ENCODE measurements around the gene ACTR8. TPM values are rescaled to one million over a fixed set of nuclear protein-coding genes. Genes with fewer than 3 reads are reported as not detected.
"Not testable (repeated sequence)": the region's sequence is repeated elsewhere in the genome, so short reads cannot be mapped to it uniquely, and the experiment has no call there.

Gene ACTR8, protein sequence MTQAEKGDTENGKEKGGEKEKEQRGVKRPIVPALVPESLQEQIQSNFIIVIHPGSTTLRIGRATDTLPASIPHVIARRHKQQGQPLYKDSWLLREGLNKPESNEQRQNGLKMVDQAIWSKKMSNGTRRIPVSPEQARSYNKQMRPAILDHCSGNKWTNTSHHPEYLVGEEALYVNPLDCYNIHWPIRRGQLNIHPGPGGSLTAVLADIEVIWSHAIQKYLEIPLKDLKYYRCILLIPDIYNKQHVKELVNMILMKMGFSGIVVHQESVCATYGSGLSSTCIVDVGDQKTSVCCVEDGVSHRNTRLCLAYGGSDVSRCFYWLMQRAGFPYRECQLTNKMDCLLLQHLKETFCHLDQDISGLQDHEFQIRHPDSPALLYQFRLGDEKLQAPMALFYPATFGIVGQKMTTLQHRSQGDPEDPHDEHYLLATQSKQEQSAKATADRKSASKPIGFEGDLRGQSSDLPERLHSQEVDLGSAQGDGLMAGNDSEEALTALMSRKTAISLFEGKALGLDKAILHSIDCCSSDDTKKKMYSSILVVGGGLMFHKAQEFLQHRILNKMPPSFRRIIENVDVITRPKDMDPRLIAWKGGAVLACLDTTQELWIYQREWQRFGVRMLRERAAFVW
- total RNA-seq (2014; rRNA removed; shearing (Covaris generic)) = 15.1 and 15.2 TPM in 2 replicates
- 7.7 and 10.2 TPM in 2 replicates for polyA plus RNA-seq (2014; cell fraction: nucleus; rRNA removed)

GRCh38 chr3:53881691-53882593 is at the start of gene ACTR8:
Gene ACTR8, minus strand, starts transcription at chr3:53882152. Its CDS starts 51 bp downstream, at chr3:53882101.
- peak; percentile 65 for DNase-seq (ENCODE audit: extremely low read depth, low read depth)

- not testable (repeated sequence) for DNase-seq (ENCODE audit: extremely low read depth, low read depth)
These were observed 45.4 kb upstream of the ACTR8 start for GRCh38 chr3:53927208-53927872.

DNA sequence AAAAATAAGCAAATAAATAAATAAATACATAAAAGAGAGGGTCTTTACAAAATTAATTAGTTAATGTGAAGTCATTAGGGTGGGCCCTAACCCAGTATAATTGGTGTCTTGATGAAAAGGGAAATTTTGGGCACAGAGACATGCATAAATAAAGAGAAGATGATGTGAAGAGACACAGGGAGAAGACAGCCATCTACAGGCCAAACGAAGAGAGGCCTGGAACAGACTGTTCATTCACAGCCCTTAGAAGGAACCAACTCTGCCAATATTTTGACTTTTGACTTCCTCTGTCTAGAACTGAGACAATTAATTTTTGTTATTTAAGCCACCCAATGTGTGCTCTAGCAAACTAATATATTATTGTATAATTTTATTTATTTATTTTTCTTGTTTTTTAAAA is 39.3 kb upstream of the ACTR8 start:
- peak; percentile 8 for DNase-seq (ENCODE audit: extremely low read depth, low read depth)

GRCh38 chr3:53919741-53920140 is 37.8 kb upstream of the ACTR8 start:
- DNase-seq (ENCODE audit: extremely low read depth, low read depth) = no peak

- DNase-seq (ENCODE audit: extremely low read depth, low read depth) = no peak
These were observed 31.4 kb upstream of the ACTR8 start for GRCh38 chr3:53913401-53913800.

DNA sequence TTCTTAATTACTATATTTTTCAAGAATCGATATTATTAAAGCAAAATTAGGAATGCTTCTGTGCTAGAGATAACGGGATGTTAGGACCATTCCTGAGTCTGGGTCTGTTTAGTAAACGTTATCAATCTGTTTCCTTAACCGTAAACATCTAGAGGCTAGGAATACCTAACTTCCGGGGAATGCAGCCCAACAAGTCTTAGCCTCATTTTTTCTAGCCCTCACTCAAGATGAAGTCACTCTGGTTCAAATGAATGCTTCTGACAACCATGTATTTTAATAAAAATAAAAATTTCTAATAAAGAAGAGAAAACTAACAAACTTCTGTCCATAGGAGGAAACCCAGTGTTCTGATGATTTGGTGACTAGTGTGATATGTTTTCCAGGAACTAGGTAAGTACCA is 20.8 kb upstream of the ACTR8 start:
- DNase-seq (ENCODE audit: extremely low read depth, low read depth) = no peak

GRCh38 chr3:53902067-53902466 is 20.1 kb upstream of the ACTR8 start:
- DNase-seq (ENCODE audit: extremely low read depth, low read depth) = no peak

- no peak for DNase-seq (ENCODE audit: extremely low read depth, low read depth)
These were observed 18.8 kb upstream of the ACTR8 start for GRCh38 chr3:53900666-53901331.

- no peak for DNase-seq (ENCODE audit: extremely low read depth, low read depth)
These were observed 17.8 kb upstream of the ACTR8 start for GRCh38 chr3:53899750-53900149.

GRCh38 chr3:53892286-53892637 is 10.3 kb upstream of the ACTR8 start:
- DNase-seq (ENCODE audit: extremely low read depth, low read depth) = no peak

DNA sequence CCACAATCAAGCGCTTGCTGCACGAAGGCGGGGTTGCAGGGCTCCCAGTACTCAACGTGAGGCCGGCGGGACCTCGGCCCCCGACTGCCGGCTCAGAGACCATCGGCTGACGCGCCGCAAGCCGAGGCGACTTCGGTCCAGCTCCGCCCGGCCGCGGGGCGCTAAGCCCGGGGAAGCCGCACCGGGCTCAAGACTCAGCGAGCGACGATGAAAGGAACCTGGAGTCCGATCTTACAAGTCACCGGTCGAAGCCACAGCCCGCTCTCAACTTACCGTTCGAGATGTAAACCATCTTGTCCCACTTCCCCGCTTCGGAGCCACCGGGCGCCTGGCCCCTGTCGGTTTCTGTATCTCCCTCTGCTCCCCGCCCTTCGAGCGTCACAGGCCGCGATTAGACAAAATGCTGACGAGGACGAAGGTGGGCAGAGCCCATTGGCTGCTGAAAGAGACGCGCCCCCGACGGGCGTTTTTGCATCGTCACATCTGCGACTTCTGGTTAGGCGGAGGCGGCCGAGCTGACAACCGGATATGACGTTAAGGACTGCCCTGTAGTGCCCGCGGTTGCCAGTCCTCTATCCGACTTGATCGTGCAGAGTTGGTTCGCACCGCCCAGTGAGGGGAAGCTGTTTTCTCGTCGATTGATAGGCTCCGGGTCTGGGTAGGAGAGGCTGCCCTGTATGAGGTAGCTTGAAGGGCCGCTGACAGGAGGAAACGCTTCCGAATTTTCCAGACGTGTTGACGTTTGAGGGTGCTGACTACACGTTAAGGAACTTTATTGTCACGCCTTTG is 9.7 kb upstream of the ACTR8 start, which contains the start of gene SELENOK:
Gene SELENOK (minus strand): TSS at position 363 of the 789 bp plus-strand sequence.
- DNase-seq (ENCODE audit: extremely low read depth, low read depth) = peak; percentile 97

DNA sequence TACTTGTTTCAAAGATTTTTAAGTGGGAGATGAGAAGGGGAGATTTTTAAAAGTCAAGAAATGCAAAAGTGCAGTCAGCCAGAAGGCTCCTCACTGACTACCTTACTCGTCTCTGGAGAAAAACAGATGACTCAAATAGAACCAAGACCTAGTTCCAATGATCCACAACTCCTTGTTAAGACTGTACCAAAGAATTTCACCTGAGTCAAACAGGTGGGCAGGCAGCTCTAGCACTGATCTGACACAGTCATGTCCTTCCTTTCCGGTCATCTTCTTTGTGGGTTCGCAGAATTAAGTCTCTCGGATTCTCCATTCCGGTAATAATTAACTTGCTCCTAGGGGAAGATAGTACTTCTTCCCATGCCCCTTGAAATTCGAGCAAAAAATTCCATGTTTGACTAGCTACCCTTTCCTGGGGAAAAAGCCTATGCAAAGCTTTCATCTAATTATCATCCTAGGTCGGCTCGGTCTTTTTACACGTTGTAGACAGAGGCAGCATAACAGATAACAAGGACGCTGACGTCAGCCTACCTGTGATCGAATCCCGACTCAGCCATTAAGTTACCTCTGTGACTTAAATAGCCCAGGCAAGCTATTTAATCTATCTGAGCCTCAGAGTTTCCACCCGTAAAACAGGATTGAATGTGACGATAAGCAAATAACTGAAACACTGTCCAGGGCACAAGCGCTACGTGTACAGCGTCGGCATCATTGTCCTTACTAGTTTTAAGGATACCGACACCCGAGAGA is 8.9 kb upstream of the ACTR8 start:
- no peak for DNase-seq (ENCODE audit: extremely low read depth, low read depth)

DNA sequence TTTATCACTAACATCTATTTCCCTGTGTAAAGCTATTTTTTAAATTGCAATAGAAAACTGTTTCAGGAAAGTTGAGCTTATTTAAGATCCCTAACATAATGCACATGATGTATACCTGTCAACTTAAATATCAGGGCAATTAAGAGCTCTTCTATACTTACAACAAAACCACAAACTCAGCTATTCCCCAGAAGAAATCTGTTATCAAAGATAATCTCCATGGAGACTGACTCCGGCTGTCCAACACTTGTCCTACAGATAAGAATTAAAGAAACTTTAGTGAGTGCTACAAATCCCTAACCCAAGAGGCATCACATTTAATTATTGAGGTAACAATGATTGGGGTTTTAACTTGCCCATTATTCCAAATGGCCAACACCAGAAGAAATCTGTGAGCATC is 6.3 kb upstream of the ACTR8 start:
- no peak for DNase-seq (ENCODE audit: extremely low read depth, low read depth)

DNA sequence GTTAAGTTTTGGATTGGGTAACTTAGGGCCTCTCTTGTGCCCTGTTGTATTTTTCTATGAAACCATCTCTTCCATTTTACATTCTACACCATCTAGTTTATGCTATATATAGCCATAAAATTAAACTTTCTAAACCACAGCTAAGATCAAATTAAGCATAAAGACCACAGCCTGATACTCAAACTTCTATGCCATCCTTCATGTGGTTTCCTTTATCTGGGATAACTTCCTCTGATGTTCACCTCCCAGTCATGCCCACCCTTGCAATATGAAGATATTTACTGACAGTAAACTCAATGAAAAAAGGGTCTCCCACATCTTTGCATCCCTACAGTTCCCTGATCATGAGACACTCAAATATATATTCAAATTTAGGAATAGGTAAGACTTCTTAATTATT is 5.5 kb upstream of the ACTR8 start:
- no peak for DNase-seq (ENCODE audit: extremely low read depth, low read depth)

- no peak for DNase-seq (ENCODE audit: extremely low read depth, low read depth)
These were observed 3.3 kb upstream of the ACTR8 start for GRCh38 chr3:53885239-53885638.

DNA sequence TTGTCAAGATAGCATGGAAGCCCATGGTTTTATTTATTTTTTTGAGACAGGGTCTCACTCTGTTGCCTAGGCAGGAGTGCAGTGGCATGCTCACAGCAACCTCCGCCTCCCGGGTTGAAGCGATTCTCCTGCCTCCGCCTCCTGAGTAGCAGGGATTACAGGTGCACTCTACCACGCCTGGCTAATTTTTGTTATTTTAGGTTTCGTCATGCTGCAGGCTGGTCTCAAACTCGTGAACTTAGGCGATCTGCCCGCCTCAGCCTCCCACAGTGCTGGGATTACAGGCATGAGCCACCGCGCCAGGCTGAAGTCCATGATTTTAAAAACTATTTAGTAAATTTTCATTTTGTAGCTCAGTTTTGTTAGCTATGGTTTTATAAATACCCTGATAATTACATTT is 2.7 kb upstream of the ACTR8 start:
- DNase-seq (ENCODE audit: extremely low read depth, low read depth) = no peak

- no peak for DNase-seq (ENCODE audit: extremely low read depth, low read depth)
These were observed 1.1 kb upstream of the ACTR8 start for GRCh38 chr3:53883008-53883407.
